ENCODE data around the gene CCDC34. TPM values are rescaled to one million over a fixed set of nuclear protein-coding genes. Genes with fewer than 3 reads are reported as not detected.
"Not testable (repeated sequence)": the region's sequence is repeated elsewhere in the genome, so short reads cannot be mapped to it uniquely, and the experiment has no call there.

The CCDC34 gene
- total and polyA plus RNA-seq, 7 donors = 2.0 to 10.4 (median 4.3) TPM

DNA sequence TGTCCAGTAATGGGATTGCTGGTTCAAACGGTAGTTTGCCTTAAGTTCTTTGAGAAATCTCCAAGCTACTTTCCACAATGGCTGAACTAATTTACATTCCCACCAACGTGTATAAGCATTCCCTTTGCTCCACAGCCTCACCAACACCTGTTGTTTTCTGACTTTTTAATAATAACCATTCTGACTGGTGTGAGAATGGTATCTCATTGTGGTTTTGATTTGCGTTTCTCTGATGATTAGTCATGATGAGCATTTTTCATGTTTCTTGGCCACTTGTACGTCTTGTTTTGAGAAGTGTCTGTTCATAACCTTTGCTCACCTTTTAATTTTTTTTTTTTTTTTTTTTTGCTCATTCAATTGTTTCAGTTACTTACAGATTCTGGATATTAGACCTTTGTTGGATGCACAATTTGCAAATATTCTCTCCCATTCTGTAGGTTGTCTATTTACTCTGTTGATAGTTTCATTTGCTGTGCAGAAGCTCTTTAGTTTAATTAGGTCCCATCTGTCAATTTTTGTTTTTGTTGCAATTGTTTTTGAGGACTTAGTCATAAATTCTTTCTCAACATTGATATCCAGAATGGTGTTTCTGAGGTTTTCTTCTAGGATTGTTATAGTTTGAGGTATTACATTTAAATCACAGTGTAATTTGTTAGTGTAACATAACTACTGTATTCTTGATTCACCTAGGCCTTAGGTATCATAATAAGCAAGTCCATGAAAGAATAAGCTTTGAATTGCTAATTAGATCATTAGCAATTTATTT lies 33.0 kb downstream of the CCDC34 start:
- TF ChIP-seq CTCF (IDR thresholded peaks at IDR 0.05) (no peak), POLR2A (IDR thresholded peaks at IDR 0.05) (no peak)
- no peaks in the 10 kb centered on the region for H3K27me3 ChIP-seq
- H3K27ac ChIP-seq = no peak overlapping the region
- no peaks in the 10 kb centered on the region for H3K36me3 ChIP-seq
- peaks cover 0 to 15% (median 3%) of the 10 kb centered on the region in 4 donors for H3K4me1 ChIP-seq
- DNase-seq = no peak
- H3K9me3 ChIP-seq = no peaks in the 10 kb centered on the region
- no peak overlapping the region for H3K4me3 ChIP-seq
- intact Hi-C loops (cut with DNase I) = no loop called here
- 85 to 91% methylated on average over 4 of the region's 4 CpGs for WGBS, 2 donors

DNA sequence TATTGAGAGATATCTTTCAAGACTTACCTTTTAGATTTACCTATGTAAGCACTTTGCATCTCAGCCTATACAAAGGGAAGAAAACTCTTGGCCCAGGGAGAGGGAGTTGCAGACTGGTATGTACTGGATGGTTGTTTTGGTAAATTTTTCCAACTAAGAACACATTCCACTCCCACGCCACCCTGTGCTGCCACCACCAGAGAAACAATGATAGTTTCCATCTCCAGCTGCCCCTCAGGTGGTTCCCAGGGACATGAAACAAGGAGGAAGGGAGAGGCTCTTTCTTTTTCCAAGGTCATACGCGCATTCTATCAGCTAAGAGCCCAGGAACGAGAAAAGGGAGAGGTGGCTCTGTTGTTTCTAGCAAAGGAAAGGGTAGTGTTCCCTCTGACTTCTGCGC lies 34.4 kb downstream of the CCDC34 start:
- DNase-seq = no peak
- no peak overlapping the region for H3K27ac ChIP-seq
- peaks cover 0 to 15% (median 3%) of the 10 kb centered on the region in 4 donors for H3K4me1 ChIP-seq
- 88 to 96% methylated on average over 5 of the region's 5 CpGs for WGBS, 2 donors
- TF ChIP-seq CTCF (IDR thresholded peaks at IDR 0.05) = no peak
- TF ChIP-seq POLR2AphosphoS5 (IDR thresholded peaks at IDR 0.05) = no peak
- TF ChIP-seq POLR2A (IDR thresholded peaks at IDR 0.05) = no peak
- no peak for TF ChIP-seq EP300 (IDR thresholded peaks at IDR 0.05)
- H3K27me3 ChIP-seq = no peaks in the 10 kb centered on the region
- H3K36me3 ChIP-seq = no peaks in the 10 kb centered on the region
- no peak overlapping the region for H3K4me3 ChIP-seq
- no peaks in the 10 kb centered on the region for H3K9me3 ChIP-seq
- intact Hi-C loops (cut with DNase I) = no loop called here

GRCh38 chr11:27327064-27327463 lies 36.0 kb downstream of the CCDC34 start:
- DNase-seq; H3K9me3 ChIP-seq; H3K27me3 ChIP-seq; H3K4me1 ChIP-seq; H3K27ac ChIP-seq; H3K4me3 ChIP-seq; H3K36me3 ChIP-seq; intact Hi-C loops (cut with DNase I): not testable (repeated sequence)
- 78 to 100% methylated on average over 1 to 2 of the region's 2 CpGs for WGBS, 2 donors

DNA sequence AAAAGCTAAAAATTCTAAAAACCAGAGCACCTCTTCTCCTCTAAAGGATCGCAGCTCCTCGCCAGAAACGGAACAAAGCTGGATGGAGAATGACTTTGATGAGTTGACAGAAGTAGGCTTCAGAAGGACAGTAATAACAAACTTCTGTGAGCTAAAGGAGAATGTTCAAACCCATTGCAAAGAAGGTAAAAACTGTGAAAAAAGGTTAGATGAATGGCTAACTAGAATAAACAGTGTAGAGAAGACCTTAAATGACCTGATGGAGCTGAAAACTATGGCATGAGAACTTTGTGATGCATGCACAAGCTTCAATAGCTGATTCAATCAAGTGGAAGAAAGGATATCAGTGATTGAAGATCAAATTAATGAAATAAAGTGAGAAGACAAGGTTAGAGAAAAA lies 40.8 kb downstream of the CCDC34 start:
- 78 to 94% methylated on average over 3 of the region's 3 CpGs for WGBS, 2 donors
- H3K27ac ChIP-seq; DNase-seq; H3K9me3 ChIP-seq; H3K4me1 ChIP-seq; H3K4me3 ChIP-seq; H3K27me3 ChIP-seq; intact Hi-C loops (cut with DNase I); H3K36me3 ChIP-seq: not testable (repeated sequence)

DNA sequence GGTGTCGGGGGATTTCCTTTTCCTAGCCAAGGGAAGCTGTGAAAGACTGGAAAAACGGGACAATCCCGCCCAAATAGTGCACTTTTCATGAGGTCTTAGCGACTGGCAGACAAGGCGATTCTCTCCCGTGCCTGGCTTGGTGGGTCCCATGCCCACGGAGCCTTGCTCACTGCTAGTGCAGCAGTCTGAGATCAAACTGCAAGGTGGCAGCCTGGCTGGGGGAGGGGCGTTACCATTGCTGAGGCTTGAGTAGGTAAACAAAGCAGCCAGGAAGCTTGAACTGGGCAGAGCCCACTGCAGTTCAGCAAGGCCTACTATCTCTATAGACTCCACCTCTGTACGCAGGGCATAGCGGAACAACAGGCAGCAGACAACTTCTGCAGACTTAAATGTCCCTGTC lies 41.7 kb downstream of the CCDC34 start:
- H3K4me1 ChIP-seq; H3K27ac ChIP-seq; H3K4me3 ChIP-seq; H3K27me3 ChIP-seq; H3K9me3 ChIP-seq; intact Hi-C loops (cut with DNase I); DNase-seq; H3K36me3 ChIP-seq: not testable (repeated sequence)
- 87 to 89% methylated on average over 10 of the region's 10 CpGs for WGBS, 2 donors

GRCh38 chr11:27319072-27319471 lies 43.9 kb downstream of the CCDC34 start:
- Histone ChIP-seq H3K4me3 (no peak overlapping the region), H3K9me3 (no peaks in the 10 kb centered on the region), H3K27ac (no peak overlapping the region), H3K4me1 (no peaks in the 10 kb centered on the region), H3K36me3 (no peaks in the 10 kb centered on the region), H3K27me3 (no peaks in the 10 kb centered on the region)
- 12 to 55% methylated on average over 2 of the region's 2 CpGs for WGBS, 2 donors
- DNase-seq = no peak
- TF ChIP-seq POLR2AphosphoS5 (IDR thresholded peaks at IDR 0.05) (no peak), EP300 (IDR thresholded peaks at IDR 0.05) (no peak), CTCF (IDR thresholded peaks at IDR 0.05) (no peak), POLR2A (IDR thresholded peaks at IDR 0.05) (no peak)
- intact Hi-C loops (cut with DNase I) = no loop called here
